GM18505 (cell line): ENCODE results near the gene GORASP2.

Experiments used
- ATAC-seq: cut with Tn5 transposase; IDR thresholded peaks from one replicate; pipeline ENCODE4 v1.9.1; 2021; ENCODE audit not compliant: unreplicated experiment
- POLR2A ChIP-seq: IDR thresholded peaks from 4 replicates; pipeline ENCODE4 v1.6.1; 2011; ENCODE audit warnings: borderline replicate concordance; ENCODE audit not compliant: insufficient read depth, insufficient read length; ENCODE audit errors: extremely low read depth

The GORASP2 gene

GRCh38 chr2:170975943-170976270 lies 46.9 kb downstream of the GORASP2 start:
- no peak for TF ChIP-seq POLR2A
- ATAC-seq, result no peak

- TF ChIP-seq POLR2A, result no peak
- ATAC-seq, result no peak
These were observed 55.0 kb downstream of the GORASP2 start for GRCh38 chr2:170984079-170984478.

GRCh38 chr2:170985407-170985806 lies 56.4 kb downstream of the GORASP2 start:
- ATAC-seq, result no peak
- TF ChIP-seq POLR2A, result peak; percentile 18

GRCh38 chr2:170986566-170987258 lies 57.7 kb downstream of the GORASP2 start:
- TF ChIP-seq POLR2A, result peak; percentile 12
- no peak for ATAC-seq

GRCh38 chr2:170991398-170992182 lies 62.5 kb downstream of the GORASP2 start:
- no peak for TF ChIP-seq POLR2A
- ATAC-seq, result no peak

GRCh38 chr2:170996316-170996715 lies 67.3 kb downstream of the GORASP2 start:
- no peak for ATAC-seq
- TF ChIP-seq POLR2A, result no peak

GRCh38 chr2:170997893-170998597 lies 69.0 kb downstream of the GORASP2 start:
- no peak for ATAC-seq
- no peak for TF ChIP-seq POLR2A

GRCh38 chr2:170999654-171000053 lies 70.6 kb downstream of the GORASP2 start:
- no peak for TF ChIP-seq POLR2A
- no peak for ATAC-seq

- ATAC-seq, result no peak
- no peak for TF ChIP-seq POLR2A
These were observed 75.3 kb downstream of the GORASP2 start for GRCh38 chr2:171004363-171004762.

- TF ChIP-seq POLR2A, result no peak
- ATAC-seq, result no peak
These were observed 75.8 kb downstream of the GORASP2 start for GRCh38 chr2:171004833-171005232.

GRCh38 chr2:171008550-171009205 lies 79.6 kb downstream of the GORASP2 start:
- no peak for ATAC-seq

GRCh38 chr2:171009386-171009785 lies 80.3 kb downstream of the GORASP2 start:
- no peak for ATAC-seq
- TF ChIP-seq POLR2A, result no peak

More at GRCh38 chr2:171008550-171009205, 79.6 kb downstream of the GORASP2 start:
- TF ChIP-seq POLR2A, result no peak

- TF ChIP-seq POLR2A, result no peak
- no peak for ATAC-seq
These were observed 84.8 kb downstream of the GORASP2 start for GRCh38 chr2:171013851-171014250.
